ENCODE results near the gene RPL41. TPM values are rescaled to one million over a fixed set of nuclear protein-coding genes. Genes with fewer than 3 reads are reported as not detected.
A peak's percentile ranks its signal among the peaks of the same experiment; 100 is the strongest.

RPL41 gene
- total RNA-seq, 1 experiment from 2014 or later, result 3,551 TPM

DNA sequence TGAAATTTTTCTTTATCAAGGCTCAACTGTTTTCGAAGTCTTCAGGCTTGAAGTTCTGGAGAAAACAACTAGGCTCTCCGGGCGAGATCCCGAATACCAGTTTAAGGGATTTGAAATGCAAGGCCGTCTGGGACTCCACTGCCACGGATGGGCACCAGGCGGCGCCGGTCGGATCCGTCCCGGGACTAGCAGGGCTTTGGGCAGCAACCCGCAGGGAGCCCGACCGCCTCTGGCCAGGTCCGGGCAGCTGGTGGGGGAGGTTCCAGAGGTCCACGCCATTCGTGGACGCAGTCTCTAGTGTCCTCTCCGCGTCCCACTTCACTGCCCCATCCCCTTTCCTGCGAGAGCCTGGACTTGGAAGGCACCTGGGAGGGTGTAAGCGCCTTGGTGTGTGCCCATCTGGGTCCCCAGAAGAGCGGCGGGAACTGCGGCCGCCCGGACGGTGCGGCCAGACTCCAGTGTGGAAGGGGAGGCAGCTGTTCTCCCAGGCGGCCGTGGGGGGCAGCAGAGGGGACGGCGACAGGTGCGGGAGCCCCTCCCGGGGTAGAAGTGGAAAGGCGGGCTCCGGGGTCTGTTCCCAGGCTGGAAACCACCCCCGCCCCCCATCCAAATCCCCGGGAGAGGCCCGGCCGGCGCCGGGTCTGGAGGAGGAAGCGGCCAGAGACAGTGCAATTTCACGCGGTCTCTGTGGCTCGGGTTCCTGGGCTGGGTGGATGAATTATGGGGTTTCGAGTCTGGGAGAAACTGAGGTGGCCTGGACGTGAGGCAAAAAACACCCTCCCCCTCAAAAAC lies 37.3 kb upstream of the RPL41 start:
- ChIA-PET CTCF (interaction anchor here (0.8 to 1.2 kb wide), 2 partner anchors 26 to 83 kb away, joined by 5 to 17 read pairs; partner anchors contain the start of gene PA2G4), POLR2A (ENCODE audit: unreplicated experiment) (interaction anchor here (0.5 to 0.9 kb wide), 2 partner anchors 25 to 37 kb away, joined by 3 to 4 read pairs; partner anchors contain the start of gene PA2G4)
- DNase-seq, result peak; percentile 89
- H3K9me3 ChIP-seq (ENCODE audit: low read length), result no peaks in the 10 kb centered on the region
- H3K4me2 ChIP-seq (ENCODE audit: low read length), result peak overlapping the region; percentile 93
- no peak for TF ChIP-seq EZH2 (IDR thresholded peaks at IDR 0.05; ENCODE audit: low read length, unreplicated experiment)
- TF ChIP-seq, protein P1, sequence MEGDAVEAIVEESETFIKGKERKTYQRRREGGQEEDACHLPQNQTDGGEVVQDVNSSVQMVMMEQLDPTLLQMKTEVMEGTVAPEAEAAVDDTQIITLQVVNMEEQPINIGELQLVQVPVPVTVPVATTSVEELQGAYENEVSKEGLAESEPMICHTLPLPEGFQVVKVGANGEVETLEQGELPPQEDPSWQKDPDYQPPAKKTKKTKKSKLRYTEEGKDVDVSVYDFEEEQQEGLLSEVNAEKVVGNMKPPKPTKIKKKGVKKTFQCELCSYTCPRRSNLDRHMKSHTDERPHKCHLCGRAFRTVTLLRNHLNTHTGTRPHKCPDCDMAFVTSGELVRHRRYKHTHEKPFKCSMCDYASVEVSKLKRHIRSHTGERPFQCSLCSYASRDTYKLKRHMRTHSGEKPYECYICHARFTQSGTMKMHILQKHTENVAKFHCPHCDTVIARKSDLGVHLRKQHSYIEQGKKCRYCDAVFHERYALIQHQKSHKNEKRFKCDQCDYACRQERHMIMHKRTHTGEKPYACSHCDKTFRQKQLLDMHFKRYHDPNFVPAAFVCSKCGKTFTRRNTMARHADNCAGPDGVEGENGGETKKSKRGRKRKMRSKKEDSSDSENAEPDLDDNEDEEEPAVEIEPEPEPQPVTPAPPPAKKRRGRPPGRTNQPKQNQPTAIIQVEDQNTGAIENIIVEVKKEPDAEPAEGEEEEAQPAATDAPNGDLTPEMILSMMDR (conservative IDR thresholded peaks at IDR 0.05; ENCODE audit: low read depth, low read length), result peak; percentile 83
- BruUV-seq (replicated peaks), result TSS peak; percentile 95
- no peaks in the 10 kb centered on the region for H4K20me1 ChIP-seq (ENCODE audit: low read length)
- peak overlapping the region; percentile 76 for H3K9ac ChIP-seq (ENCODE audit: low read length)
- peak overlapping the region; percentile 82 for H3K27ac ChIP-seq (ENCODE audit: low read length)
- H3K4me3 ChIP-seq (ENCODE audit: low read length), result peak overlapping the region; percentile 86
- H3K4me1 ChIP-seq (ENCODE audit: insufficient read depth, low read length), result peaks cover 19% of the 10 kb centered on the region
- peaks cover 30% of the 10 kb centered on the region for H3K79me2 ChIP-seq (ENCODE audit: low read length)
- H2AFZ ChIP-seq (ENCODE audit: low read length), result peak overlapping the region; percentile 93
- no peaks in the 10 kb centered on the region for H3K36me3 ChIP-seq (ENCODE audit: low read depth, low read length)
- no peaks in the 10 kb centered on the region for H3K9me2 ChIP-seq (replicated peaks; ENCODE audit: low read length)
- H3K27me3 ChIP-seq (ENCODE audit: low read length), result no peaks in the 10 kb centered on the region
- no peaks in the 10 kb centered on the region for H3F3A ChIP-seq (ENCODE audit: low read length, unreplicated experiment)
- intact Hi-C loops (cut with micrococcal nuclease), result loop anchor here (1.0 to 5.0 kb wide), 2 partner anchors 25 to 38 kb away; partner anchors contain the start of genes PA2G4, RPL41 and ZC3H10
- peak; percentile 81 for ATAC-seq

DNA sequence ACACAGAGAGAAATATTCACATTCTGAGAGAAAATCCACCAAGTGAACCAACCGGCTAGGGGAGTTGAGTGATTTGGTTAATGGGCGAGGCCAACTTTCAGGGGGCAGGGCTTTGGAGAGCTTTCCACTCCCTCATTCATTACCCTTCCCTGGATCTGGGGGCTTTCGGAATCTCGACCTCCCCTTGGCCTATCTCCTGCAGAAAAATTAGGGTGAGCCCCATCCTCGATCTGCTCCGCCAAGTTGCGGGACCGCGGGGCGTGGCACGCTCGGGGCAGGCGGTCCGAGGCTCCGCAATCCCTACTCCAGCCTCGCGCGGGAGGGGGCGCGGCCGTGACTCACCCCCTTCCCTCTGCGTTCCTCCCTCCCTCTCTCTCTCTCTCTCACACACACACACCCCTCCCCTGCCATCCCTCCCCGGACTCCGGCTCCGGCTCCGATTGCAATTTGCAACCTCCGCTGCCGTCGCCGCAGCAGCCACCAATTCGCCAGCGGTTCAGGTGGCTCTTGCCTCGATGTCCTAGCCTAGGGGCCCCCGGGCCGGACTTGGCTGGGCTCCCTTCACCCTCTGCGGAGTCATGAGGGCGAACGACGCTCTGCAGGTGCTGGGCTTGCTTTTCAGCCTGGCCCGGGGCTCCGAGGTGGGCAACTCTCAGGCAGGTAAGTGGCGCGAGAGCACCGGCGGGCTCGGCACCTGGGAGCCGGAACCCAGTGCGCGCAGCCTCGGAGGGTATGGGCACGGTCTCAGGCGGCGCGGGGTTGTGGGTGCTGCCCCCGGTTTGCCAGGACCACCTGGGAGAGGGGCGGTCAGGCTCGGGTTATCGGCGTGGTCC lies 36.5 kb upstream of the RPL41 start, which contains the start of gene ERBB3:
Gene ERBB3, plus strand, starts transcription at position 443 of the 833 bp plus-strand sequence. Its CDS starts 136 bp downstream, at position 579.
- H3K36me3 ChIP-seq (ENCODE audit: low read depth, low read length), result no peaks in the 10 kb centered on the region
- ChIA-PET POLR2A (ENCODE audit: unreplicated experiment) (interaction anchor here (0.5 to 0.9 kb wide), 2 partner anchors 24 to 36 kb away, joined by 3 to 4 read pairs; partner anchors contain the start of gene PA2G4), CTCF (interaction anchor here (0.6 to 1.2 kb wide), 3 partner anchors 25 to 250 kb away, joined by 3 to 17 read pairs (median 5); partner anchors contain the start of gene PA2G4)
- H2AFZ ChIP-seq (ENCODE audit: low read length), result peak within 1 kb of the TSS; percentile 93
- peak within 1 kb of the TSS; percentile 86 for H3K4me3 ChIP-seq (ENCODE audit: low read length)
- ATAC-seq (peak; percentile 78), DNase-seq (peak; percentile 89)
- peak within 1 kb of the TSS; percentile 82 for H3K27ac ChIP-seq (ENCODE audit: low read length)
- TF ChIP-seq EZH2phosphoT487 (IDR thresholded peaks at IDR 0.05; ENCODE audit: borderline replicate concordance, low read length) (no peak), EZH2 (IDR thresholded peaks at IDR 0.05; ENCODE audit: low read length, unreplicated experiment) (no peak)
- TF ChIP-seq, protein P1 (conservative IDR thresholded peaks at IDR 0.05; ENCODE audit: low read depth, low read length), result no peak
- BruUV-seq (replicated peaks), result no TSS peak
- peak within 1 kb of the TSS; percentile 93 for H3K4me2 ChIP-seq (ENCODE audit: low read length)
- peak within 1 kb of the TSS; percentile 76 for H3K9ac ChIP-seq (ENCODE audit: low read length)
- no peaks in the 10 kb centered on the region for H3K9me2 ChIP-seq (replicated peaks; ENCODE audit: low read length)
- no peaks in the 10 kb centered on the region for H4K20me1 ChIP-seq (ENCODE audit: low read length)
- H3K79me2 ChIP-seq (ENCODE audit: low read length), result peaks cover 30% of the 10 kb centered on the region
- no peaks in the 10 kb centered on the region for H3F3A ChIP-seq (ENCODE audit: low read length, unreplicated experiment)
- peaks cover 19% of the 10 kb centered on the region for H3K4me1 ChIP-seq (ENCODE audit: insufficient read depth, low read length)
- intact Hi-C loops (cut with micrococcal nuclease), result loop anchor here (1.0 to 5.0 kb wide), 2 partner anchors 24 to 37 kb away; partner anchors contain the start of genes PA2G4, RPL41 and ZC3H10
- H3K9me3 ChIP-seq (ENCODE audit: low read length), result no peaks in the 10 kb centered on the region
- no peaks in the 10 kb centered on the region for H3K27me3 ChIP-seq (ENCODE audit: low read length)
